ENCODE measurements around the gene WAPL.
"Not testable (repeated sequence)": the region's sequence is repeated elsewhere in the genome, so short reads cannot be mapped to it uniquely, and the experiment has no call there.

DNA sequence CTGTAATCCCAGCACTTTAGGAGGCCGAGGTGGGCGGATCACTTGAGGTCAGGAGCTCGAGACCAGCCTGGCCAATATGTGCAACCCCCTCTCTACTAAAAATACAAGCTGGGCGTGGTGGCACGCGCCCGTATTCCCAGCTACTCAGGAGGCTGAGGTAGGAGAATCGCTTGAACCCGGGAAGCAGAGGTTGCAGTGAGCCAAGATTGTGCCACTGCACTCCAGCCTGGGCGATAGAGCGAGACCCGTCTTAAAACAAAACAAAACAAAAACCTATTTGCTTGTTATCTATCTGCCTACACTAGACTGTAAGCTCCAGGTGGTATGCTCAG lies 132.5 kb downstream of the WAPL start:
- TF ChIP-seq, protein P1, sequence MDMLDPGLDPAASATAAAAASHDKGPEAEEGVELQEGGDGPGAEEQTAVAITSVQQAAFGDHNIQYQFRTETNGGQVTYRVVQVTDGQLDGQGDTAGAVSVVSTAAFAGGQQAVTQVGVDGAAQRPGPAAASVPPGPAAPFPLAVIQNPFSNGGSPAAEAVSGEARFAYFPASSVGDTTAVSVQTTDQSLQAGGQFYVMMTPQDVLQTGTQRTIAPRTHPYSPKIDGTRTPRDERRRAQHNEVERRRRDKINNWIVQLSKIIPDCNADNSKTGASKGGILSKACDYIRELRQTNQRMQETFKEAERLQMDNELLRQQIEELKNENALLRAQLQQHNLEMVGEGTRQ (CRISPR knock-in tag; IDR thresholded peaks at IDR 0.05): not testable (repeated sequence)
- TF ChIP-seq, protein P2, sequence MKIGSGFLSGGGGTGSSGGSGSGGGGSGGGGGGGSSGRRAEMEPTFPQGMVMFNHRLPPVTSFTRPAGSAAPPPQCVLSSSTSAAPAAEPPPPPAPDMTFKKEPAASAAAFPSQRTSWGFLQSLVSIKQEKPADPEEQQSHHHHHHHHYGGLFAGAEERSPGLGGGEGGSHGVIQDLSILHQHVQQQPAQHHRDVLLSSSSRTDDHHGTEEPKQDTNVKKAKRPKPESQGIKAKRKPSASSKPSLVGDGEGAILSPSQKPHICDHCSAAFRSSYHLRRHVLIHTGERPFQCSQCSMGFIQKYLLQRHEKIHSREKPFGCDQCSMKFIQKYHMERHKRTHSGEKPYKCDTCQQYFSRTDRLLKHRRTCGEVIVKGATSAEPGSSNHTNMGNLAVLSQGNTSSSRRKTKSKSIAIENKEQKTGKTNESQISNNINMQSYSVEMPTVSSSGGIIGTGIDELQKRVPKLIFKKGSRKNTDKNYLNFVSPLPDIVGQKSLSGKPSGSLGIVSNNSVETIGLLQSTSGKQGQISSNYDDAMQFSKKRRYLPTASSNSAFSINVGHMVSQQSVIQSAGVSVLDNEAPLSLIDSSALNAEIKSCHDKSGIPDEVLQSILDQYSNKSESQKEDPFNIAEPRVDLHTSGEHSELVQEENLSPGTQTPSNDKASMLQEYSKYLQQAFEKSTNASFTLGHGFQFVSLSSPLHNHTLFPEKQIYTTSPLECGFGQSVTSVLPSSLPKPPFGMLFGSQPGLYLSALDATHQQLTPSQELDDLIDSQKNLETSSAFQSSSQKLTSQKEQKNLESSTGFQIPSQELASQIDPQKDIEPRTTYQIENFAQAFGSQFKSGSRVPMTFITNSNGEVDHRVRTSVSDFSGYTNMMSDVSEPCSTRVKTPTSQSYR (CRISPR knock-in tag; IDR thresholded peaks at IDR 0.05): not testable (repeated sequence)
- TF ChIP-seq, protein P3, sequence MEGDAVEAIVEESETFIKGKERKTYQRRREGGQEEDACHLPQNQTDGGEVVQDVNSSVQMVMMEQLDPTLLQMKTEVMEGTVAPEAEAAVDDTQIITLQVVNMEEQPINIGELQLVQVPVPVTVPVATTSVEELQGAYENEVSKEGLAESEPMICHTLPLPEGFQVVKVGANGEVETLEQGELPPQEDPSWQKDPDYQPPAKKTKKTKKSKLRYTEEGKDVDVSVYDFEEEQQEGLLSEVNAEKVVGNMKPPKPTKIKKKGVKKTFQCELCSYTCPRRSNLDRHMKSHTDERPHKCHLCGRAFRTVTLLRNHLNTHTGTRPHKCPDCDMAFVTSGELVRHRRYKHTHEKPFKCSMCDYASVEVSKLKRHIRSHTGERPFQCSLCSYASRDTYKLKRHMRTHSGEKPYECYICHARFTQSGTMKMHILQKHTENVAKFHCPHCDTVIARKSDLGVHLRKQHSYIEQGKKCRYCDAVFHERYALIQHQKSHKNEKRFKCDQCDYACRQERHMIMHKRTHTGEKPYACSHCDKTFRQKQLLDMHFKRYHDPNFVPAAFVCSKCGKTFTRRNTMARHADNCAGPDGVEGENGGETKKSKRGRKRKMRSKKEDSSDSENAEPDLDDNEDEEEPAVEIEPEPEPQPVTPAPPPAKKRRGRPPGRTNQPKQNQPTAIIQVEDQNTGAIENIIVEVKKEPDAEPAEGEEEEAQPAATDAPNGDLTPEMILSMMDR (IDR thresholded peaks at IDR 0.05): not testable (repeated sequence)
- TF ChIP-seq, protein P4, sequence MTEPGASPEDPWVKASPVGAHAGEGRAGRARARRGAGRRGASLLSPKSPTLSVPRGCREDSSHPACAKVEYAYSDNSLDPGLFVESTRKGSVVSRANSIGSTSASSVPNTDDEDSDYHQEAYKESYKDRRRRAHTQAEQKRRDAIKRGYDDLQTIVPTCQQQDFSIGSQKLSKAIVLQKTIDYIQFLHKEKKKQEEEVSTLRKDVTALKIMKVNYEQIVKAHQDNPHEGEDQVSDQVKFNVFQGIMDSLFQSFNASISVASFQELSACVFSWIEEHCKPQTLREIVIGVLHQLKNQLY (CRISPR knock-in tag; IDR thresholded peaks at IDR 0.05): not testable (repeated sequence)
- TF ChIP-seq FOXK1, NFE2L1 (CRISPR knock-in tag; IDR thresholded peaks at IDR 0.05): not testable (repeated sequence)
- TF ChIP-seq, protein P5, sequence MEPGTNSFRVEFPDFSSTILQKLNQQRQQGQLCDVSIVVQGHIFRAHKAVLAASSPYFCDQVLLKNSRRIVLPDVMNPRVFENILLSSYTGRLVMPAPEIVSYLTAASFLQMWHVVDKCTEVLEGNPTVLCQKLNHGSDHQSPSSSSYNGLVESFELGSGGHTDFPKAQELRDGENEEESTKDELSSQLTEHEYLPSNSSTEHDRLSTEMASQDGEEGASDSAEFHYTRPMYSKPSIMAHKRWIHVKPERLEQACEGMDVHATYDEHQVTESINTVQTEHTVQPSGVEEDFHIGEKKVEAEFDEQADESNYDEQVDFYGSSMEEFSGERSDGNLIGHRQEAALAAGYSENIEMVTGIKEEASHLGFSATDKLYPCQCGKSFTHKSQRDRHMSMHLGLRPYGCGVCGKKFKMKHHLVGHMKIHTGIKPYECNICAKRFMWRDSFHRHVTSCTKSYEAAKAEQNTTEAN (CRISPR knock-in tag; IDR thresholded peaks at IDR 0.05): not testable (repeated sequence)
- TF ChIP-seq, protein P6, sequence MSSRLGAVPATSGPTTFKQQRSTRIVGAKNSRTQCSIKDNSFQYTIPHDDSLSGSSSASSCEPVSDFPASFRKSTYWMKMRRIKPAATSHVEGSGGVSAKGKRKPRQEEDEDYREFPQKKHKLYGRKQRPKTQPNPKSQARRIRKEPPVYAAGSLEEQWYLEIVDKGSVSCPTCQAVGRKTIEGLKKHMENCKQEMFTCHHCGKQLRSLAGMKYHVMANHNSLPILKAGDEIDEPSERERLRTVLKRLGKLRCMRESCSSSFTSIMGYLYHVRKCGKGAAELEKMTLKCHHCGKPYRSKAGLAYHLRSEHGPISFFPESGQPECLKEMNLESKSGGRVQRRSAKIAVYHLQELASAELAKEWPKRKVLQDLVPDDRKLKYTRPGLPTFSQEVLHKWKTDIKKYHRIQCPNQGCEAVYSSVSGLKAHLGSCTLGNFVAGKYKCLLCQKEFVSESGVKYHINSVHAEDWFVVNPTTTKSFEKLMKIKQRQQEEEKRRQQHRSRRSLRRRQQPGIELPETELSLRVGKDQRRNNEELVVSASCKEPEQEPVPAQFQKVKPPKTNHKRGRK (CRISPR knock-in tag; IDR thresholded peaks at IDR 0.05; ENCODE audit: borderline replicate concordance): not testable (repeated sequence)
- TF ChIP-seq, protein P7, sequence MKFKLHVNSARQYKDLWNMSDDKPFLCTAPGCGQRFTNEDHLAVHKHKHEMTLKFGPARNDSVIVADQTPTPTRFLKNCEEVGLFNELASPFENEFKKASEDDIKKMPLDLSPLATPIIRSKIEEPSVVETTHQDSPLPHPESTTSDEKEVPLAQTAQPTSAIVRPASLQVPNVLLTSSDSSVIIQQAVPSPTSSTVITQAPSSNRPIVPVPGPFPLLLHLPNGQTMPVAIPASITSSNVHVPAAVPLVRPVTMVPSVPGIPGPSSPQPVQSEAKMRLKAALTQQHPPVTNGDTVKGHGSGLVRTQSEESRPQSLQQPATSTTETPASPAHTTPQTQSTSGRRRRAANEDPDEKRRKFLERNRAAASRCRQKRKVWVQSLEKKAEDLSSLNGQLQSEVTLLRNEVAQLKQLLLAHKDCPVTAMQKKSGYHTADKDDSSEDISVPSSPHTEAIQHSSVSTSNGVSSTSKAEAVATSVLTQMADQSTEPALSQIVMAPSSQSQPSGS (CRISPR knock-in tag; IDR thresholded peaks at IDR 0.05; ENCODE audit: borderline replicate concordance, low read depth): not testable (repeated sequence)
- TF ChIP-seq, protein P8, sequence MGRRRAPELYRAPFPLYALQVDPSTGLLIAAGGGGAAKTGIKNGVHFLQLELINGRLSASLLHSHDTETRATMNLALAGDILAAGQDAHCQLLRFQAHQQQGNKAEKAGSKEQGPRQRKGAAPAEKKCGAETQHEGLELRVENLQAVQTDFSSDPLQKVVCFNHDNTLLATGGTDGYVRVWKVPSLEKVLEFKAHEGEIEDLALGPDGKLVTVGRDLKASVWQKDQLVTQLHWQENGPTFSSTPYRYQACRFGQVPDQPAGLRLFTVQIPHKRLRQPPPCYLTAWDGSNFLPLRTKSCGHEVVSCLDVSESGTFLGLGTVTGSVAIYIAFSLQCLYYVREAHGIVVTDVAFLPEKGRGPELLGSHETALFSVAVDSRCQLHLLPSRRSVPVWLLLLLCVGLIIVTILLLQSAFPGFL (CRISPR knock-in tag; IDR thresholded peaks at IDR 0.05; ENCODE audit: borderline replicate concordance): not testable (repeated sequence)

All from WTC11 (cell line).